HepG2 (cell line): Measurements from ENCODE around the gene FSHR.

Experiments
- JUN ChIP-seq: sonication (generic); formaldehyde crosslinking; IDR thresholded peaks from 2 replicates; pipeline ENCODE4 v1.4.0; 2020; ENCODE audit warnings: mild to moderate bottlenecking, missing genetic modification reagents
- MED1 ChIP-seq: sonication (generic); formaldehyde crosslinking; IDR thresholded peaks from 2 replicates; pipeline ENCODE4 v1.4.0; 2020; ENCODE audit warnings: missing genetic modification reagents
- POLR2A ChIP-seq, 2 experiments: IDR thresholded peaks; 2 replicates each; pipeline ENCODE4 v1.6.1; 2011; ENCODE audit warnings: low read depth in 2 of 2, low read length in 2 of 2, mild to moderate bottlenecking in 1 of 2, moderate library complexity in 1 of 2; ENCODE audit not compliant: insufficient read depth in 1 of 2
- ZBTB33 ChIP-seq: sonication (generic); formaldehyde crosslinking; IDR thresholded peaks from 2 replicates; pipeline ENCODE4 v1.4.0; 2020; ENCODE audit warnings: missing genetic modification reagents
- ZFAT ChIP-seq: sonication (generic); formaldehyde crosslinking; conservative IDR thresholded peaks from 2 replicates; pipeline ENCODE4 v1.8.1; 2023; ENCODE audit warnings: missing genetic modification reagents, inconsistent platforms
- ZNF281 ChIP-seq: sonication (generic); formaldehyde crosslinking; IDR thresholded peaks from 2 replicates; pipeline ENCODE4 v1.4.0; 2020; ENCODE audit warnings: missing genetic modification reagents, borderline replicate concordance
- ZNF317 ChIP-seq: sonication (generic); formaldehyde crosslinking; IDR thresholded peaks from 2 replicates; pipeline ENCODE4 v1.5.0; 2020; ENCODE audit warnings: mild to moderate bottlenecking, missing genetic modification reagents
- ZNF570 ChIP-seq: sonication (generic); formaldehyde crosslinking; IDR thresholded peaks from 2 replicates; pipeline ENCODE4 v1.4.0; 2020; ENCODE audit warnings: mild to moderate bottlenecking, missing genetic modification reagents, borderline replicate concordance
- ZNF713 ChIP-seq: sonication (generic); formaldehyde crosslinking; IDR thresholded peaks from 2 replicates; pipeline ENCODE4 v1.4.0; 2020; ENCODE audit warnings: mild to moderate bottlenecking, missing genetic modification reagents
- TF ChIP-seq, protein P1 (sequence below): sonication (generic); formaldehyde crosslinking; IDR thresholded peaks from 2 replicates; pipeline ENCODE4 v1.5.0; 2020; ENCODE audit warnings: mild to moderate bottlenecking, missing genetic modification reagents, moderate library complexity
- TF ChIP-seq, protein P2 (sequence below): sonication (generic); formaldehyde crosslinking; IDR thresholded peaks from 2 replicates; pipeline ENCODE4 v1.5.0; 2020; ENCODE audit warnings: missing genetic modification reagents

DNA sequence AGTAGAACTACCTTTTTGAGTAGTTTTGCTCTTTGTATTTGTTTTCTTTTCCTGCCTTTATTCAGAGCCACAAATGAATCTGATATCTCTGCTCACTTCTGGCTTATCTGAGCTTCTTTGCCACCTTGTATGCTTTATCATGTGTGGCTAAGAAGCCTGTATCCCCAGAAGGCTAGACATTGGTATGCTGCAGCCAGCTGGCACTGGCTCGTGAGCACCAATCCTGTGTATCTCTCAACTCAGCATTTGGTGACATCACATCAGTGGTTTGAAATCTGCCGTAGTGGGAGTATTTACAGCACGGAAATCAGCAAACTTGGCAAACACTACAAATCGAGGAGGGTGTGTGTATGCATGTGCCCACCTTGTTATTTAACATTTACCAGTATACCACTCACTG, 215.1 kb downstream of the FSHR start:
- TF ChIP-seq MED1 (CRISPR knock-in tag) (no peak), ZNF570 (CRISPR knock-in tag) (no peak), ZNF281 (CRISPR knock-in tag) (no peak), ZFAT (CRISPR knock-in tag) (no peak), ZNF713 (CRISPR knock-in tag) (no peak), ZBTB33 (CRISPR knock-in tag) (no peak), ZNF317 (CRISPR knock-in tag) (no peak), JUN (CRISPR knock-in tag) (no peak), POLR2A (IDR thresholded peaks at IDR 0.05; ENCODE audit: insufficient read depth in 1 of 2, low read depth in 2 of 2, low read length in 2 of 2) (no peak)
- TF ChIP-seq, protein P1, sequence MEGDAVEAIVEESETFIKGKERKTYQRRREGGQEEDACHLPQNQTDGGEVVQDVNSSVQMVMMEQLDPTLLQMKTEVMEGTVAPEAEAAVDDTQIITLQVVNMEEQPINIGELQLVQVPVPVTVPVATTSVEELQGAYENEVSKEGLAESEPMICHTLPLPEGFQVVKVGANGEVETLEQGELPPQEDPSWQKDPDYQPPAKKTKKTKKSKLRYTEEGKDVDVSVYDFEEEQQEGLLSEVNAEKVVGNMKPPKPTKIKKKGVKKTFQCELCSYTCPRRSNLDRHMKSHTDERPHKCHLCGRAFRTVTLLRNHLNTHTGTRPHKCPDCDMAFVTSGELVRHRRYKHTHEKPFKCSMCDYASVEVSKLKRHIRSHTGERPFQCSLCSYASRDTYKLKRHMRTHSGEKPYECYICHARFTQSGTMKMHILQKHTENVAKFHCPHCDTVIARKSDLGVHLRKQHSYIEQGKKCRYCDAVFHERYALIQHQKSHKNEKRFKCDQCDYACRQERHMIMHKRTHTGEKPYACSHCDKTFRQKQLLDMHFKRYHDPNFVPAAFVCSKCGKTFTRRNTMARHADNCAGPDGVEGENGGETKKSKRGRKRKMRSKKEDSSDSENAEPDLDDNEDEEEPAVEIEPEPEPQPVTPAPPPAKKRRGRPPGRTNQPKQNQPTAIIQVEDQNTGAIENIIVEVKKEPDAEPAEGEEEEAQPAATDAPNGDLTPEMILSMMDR (CRISPR knock-in tag): no peak
- TF ChIP-seq, protein P2, sequence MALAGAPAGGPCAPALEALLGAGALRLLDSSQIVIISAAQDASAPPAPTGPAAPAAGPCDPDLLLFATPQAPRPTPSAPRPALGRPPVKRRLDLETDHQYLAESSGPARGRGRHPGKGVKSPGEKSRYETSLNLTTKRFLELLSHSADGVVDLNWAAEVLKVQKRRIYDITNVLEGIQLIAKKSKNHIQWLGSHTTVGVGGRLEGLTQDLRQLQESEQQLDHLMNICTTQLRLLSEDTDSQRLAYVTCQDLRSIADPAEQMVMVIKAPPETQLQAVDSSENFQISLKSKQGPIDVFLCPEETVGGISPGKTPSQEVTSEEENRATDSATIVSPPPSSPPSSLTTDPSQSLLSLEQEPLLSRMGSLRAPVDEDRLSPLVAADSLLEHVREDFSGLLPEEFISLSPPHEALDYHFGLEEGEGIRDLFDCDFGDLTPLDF (CRISPR knock-in tag): no peak
